Measurements from ENCODE around the gene BRD2.

BRD2 gene

DNA sequence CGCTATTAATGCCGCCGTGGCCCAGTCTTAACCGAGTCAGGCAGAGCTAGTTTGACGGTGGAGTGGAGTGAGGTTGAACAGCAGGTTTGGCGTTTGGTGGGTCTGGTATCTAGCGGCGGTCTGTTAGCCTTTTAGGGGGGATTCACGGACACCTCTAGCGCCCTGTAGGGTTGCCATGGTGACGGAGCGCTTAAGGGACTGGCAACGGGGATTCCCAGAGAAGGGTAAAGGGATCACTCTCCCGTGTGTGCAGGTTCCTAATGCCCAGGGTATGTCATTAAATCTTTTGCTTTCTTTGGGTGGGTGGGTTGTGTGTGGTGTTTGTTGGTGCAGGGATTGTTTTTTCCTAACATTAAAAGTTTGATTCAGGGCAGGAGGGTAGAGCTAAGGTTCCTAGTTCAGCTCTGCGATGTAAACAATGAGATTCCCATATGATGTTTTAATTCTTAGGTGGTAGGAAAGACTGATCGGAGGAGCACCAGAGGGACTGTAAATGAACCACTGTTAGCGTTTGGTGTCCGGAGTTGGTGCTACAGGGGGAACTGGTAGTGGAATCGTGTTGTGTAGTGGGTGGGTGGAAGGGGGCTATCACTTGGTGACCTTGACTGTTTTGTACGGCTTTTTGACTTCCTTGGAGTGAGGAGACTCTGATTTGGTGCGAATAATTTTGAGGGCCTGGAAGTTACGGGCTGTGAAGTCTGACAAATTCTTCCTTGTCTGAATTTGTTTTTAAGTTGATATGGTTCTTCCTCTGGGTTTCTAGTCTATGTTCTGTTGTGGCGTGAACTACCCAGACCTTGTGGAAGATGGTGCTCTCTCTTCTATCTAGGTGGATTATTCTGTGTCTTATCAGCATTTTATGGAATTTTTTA lies 5.0 kb downstream of the BRD2 start:
- peak in 1 of 2 donors; percentile 42 for DNase-seq

GRCh38 chr6:32974016-32974333 lies 5.6 kb downstream of the BRD2 start:
- DNase-seq, result no peak

DNA sequence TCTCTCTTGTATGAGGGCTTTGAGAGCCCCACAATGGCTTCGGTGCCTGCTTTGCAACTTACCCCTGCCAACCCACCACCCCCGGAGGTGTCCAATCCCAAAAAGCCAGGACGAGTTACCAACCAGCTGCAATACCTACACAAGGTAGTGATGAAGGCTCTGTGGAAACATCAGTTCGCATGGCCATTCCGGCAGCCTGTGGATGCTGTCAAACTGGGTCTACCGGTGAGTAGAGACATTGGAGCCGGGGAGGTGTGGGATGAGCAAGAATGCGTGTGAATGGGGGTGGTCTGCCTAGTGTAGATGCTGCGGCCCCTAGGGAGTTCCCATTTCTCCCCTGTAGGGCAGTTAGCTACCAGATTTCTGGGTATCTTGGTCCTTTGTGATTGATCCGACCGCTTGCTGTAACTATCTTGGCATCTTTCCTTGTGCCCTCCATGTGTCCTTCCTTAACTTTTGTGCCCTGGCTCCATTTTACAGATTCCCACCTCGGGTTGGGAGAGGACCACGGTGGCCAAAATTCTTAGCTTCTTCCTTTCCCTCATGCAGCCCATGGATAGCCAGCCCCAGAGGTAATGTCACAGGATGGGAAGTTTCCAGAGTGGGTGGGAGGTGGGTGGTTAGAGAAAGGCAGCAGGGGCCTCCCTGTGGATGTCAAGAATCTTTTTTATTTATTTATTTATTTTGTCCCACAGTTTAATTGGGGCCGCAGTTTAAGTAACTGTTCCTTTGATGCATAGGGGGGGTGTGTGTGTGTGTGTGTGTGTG lies 6.3 kb downstream of the BRD2 start:
- no peak for DNase-seq

GRCh38 chr6:32975886-32976285 lies 7.5 kb downstream of the BRD2 start:
- no peak for DNase-seq

DNA sequence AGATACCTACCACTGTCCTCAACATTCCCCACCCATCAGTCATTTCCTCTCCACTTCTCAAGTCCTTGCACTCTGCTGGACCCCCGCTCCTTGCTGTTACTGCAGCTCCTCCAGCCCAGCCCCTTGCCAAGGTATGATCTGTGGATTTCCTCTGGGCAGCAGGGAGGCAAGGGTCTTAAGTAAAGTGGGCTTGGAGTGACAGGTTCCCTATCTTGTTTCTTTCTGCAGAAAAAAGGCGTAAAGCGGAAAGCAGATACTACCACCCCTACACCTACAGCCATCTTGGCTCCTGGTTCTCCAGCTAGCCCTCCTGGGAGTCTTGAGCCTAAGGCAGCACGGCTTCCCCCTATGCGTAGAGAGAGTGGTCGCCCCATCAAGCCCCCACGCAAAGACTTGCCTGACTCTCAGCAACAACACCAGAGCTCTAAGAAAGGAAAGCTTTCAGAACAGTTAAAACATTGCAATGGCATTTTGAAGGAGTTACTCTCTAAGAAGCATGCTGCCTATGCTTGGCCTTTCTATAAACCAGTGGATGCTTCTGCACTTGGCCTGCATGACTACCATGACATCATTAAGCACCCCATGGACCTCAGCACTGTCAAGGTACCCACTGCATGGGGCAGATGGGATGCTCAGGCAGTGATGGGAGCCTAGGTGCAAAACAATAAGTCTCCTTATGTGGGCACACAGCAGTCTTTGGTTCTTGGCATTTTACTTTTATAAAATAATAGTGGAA lies 8.1 kb downstream of the BRD2 start:
- no peak for DNase-seq

GRCh38 chr6:32977272-32977952 lies 9.0 kb downstream of the BRD2 start:
- no peak for DNase-seq

DNA sequence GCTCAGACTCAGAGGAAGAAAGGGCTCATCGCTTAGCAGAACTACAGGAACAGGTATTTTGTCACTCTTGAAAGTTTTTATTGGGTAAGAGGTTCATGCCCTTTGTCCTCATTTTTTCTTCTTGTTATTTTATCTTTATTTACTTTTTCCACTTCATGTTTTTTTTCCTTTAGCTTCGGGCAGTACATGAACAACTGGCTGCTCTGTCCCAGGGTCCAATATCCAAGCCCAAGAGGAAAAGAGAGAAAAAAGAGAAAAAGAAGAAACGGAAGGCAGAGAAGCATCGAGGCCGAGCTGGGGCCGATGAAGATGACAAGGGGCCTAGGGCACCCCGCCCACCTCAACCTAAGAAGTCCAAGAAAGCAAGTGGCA lies 9.5 kb downstream of the BRD2 start:
- DNase-seq, result no peak

- DNase-seq, result no peak
Observed at GRCh38 chr6:32979720-32980487, 11.5 kb downstream of the BRD2 start.

GRCh38 chr6:32980488-32981038 lies 12.2 kb downstream of the BRD2 start:
- no peak for DNase-seq

DNA sequence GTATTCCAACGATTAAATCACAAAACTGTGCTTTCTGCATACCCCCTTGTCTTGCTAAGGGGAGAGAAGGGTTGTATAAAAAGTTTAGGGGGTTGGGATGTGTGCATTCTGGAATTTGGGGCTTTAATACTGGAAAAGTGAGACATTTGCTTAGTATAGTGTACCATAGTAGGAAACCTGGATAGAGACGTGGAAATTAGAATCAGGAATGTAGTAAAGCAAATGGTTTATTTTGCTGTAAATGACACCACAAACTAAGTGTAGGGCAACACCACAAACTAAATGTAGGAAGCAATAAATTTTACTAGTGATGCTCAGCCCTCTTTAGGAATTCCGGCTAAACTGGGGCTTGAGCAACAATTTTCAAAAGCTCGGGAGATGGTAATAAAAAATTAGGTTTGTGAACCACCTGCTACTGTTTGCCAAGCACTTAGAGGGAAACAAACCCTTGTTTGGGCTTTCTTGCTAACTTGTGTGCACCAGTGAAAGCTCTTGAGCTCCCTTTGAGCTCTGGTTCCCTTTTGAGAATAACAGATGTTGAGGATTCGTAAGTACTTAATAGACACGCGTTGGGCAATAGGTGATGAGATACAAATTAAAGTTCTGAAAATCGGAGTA lies 13.8 kb downstream of the BRD2 start:
- DNase-seq, result no peak

GRCh38 chr6:32982702-32983492 lies 14.5 kb downstream of the BRD2 start:
- DNase-seq, result no peak

DNA sequence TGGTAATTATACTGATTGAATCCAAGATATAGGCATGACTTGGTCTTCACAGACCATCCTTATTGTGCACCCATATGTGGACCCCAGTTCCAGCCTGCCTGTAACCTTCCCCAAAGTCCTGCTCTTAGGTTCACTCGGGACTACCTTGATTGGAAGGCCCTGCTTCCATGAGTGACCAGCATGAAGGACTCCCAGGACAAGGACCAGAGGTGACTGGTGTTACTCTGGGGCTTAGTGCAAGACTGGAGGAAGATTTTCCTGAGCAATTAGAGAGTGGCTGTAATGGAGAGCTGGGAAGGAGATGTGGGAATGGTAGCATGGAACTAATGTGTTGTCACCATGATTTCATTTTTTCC lies 15.1 kb downstream of the BRD2 start:
- no peak for DNase-seq

GRCh38 chr6:32983964-32984621 lies 15.7 kb downstream of the BRD2 start:
- no peak for DNase-seq

GRCh38 chr6:32984622-32985389 lies 16.4 kb downstream of the BRD2 start:
- DNase-seq, result peak; percentile 86 to 93

GRCh38 chr6:32989368-32989767 lies 21.0 kb downstream of the BRD2 start:
- DNase-seq, result no peak

- no peak for DNase-seq
Observed at GRCh38 chr6:32991972-32992371, 23.6 kb downstream of the BRD2 start.

DNA sequence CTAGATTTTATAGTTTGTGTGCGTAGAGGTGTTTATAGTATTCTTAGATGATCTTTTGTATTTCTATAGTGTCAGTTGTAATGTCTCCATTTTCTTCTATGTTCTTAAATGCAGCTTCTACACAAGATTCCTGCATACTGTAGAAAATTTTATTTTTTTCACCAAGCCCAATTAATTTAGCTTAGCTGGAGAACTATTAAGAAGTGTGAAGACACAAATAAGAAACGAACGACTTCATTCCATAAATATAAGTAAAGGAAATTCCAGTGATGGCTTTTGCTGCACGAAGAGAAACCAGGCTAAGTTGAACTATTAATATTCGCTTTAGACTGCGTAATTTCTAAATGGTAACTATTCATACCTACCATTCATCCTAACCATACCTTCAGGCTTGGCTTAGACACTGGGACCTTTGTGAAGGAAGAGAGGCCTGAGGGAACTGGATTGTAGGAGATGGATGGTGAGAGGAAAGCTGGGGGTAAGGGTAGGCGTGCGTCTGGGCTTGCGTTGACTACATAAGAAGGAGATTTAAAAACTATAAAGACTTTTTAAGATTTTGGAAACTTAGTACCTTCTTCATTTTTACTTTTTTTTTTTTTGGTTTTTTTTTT lies 25.1 kb downstream of the BRD2 start:
- DNase-seq, result no peak

DNA sequence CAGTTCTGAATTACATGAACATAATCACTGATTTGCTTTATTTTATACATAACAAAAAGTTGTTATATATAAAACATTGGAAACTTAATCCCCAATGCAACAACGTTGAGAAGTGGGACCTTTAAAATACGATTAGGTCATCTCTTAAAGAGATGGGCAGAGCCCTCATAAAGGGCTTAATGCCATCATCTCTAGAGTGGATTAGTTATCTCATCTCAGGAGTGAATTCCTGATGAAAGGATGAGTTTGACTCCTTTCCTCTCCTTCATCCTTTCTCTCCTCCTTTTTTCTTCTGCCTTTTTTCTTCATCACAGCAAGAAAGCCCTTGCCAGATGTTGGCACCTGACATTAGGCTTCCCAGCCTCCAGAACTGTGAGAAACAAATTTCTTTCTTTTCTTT lies 27.1 kb downstream of the BRD2 start:
- DNase-seq, result no peak

GRCh38 chr6:33000055-33000454 lies 31.7 kb downstream of the BRD2 start:
- DNase-seq, result no peak
